Brain microvascular endothelial cell (primary cell): ENCODE results near the gene LHFPL5.

Experiments
- DNase-seq: peaks from one replicate; pipeline ENCODE4 v3.0.0-alpha.2; 2020
- H3K27ac ChIP-seq: fragments of 250-450 bp; sonication (Bioruptor Pico); 2 replicates; pipeline ENCODE4 v1.5.1; 2020; ENCODE audit warnings: mild to moderate bottlenecking, moderate library complexity
- H3K27me3 ChIP-seq: fragments of 250-450 bp; sonication (Bioruptor Pico); replicated peaks from 2 replicates; pipeline ENCODE4 v1.5.1; 2020; ENCODE audit warnings: mild to moderate bottlenecking
- H3K36me3 ChIP-seq: fragments of 250-450 bp; sonication (Bioruptor Pico); replicated peaks from 2 replicates; pipeline ENCODE4 v1.5.1; 2020; ENCODE audit warnings: mild to moderate bottlenecking
- H3K4me3 ChIP-seq: 2 replicates; pipeline ENCODE4 v1.5.1; 2011; ENCODE audit warnings: low read depth, mild to moderate bottlenecking, control low read depth, low read length, moderate library complexity
- in situ Hi-C: cut with HindIII; loops from 2 replicates; pipeline ENCODE4 v1.10.0; 2017; ENCODE audit warnings: low sequenced_read_pairs, low pct_ligation_motif_present
- TF ChIP-seq, protein P1 (sequence below): IDR thresholded peaks from 2 replicates; pipeline ENCODE4 v1.5.1; 2011; ENCODE audit warnings: low read depth, mild to moderate bottlenecking, moderate library complexity, low read length, control low read depth, inconsistent platforms; ENCODE audit errors: missing control alignments

The LHFPL5 gene

DNA sequence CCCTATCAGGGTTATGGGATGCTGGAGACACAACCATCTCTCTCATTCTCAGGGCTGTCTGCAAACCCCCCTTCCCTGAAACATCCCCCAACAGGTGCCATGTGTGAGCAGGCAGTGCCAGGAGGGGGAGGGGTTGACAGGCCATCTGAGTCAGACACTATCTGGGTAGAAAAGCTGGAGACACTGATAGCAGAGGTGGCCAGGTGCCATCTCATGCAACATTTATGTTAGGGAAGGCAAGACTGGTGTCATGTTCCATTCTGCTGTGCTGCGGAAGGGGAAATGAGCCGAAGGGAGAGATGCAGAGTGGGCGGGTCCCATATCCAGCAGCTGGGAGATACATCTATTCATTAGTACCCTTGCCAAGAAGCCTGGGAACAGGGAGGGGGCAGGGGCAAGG is 3.5 kb downstream of the LHFPL5 start:
- no peaks in the 10 kb centered on the region for H3K36me3 ChIP-seq
- TF ChIP-seq, protein P1, sequence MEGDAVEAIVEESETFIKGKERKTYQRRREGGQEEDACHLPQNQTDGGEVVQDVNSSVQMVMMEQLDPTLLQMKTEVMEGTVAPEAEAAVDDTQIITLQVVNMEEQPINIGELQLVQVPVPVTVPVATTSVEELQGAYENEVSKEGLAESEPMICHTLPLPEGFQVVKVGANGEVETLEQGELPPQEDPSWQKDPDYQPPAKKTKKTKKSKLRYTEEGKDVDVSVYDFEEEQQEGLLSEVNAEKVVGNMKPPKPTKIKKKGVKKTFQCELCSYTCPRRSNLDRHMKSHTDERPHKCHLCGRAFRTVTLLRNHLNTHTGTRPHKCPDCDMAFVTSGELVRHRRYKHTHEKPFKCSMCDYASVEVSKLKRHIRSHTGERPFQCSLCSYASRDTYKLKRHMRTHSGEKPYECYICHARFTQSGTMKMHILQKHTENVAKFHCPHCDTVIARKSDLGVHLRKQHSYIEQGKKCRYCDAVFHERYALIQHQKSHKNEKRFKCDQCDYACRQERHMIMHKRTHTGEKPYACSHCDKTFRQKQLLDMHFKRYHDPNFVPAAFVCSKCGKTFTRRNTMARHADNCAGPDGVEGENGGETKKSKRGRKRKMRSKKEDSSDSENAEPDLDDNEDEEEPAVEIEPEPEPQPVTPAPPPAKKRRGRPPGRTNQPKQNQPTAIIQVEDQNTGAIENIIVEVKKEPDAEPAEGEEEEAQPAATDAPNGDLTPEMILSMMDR, result no peak
- no peak for DNase-seq
- H3K27me3 ChIP-seq, result no peaks in the 10 kb centered on the region
- in situ Hi-C loops, result no loop called here
- no peak overlapping the region for H3K4me3 ChIP-seq
- H3K27ac ChIP-seq, result no peak overlapping the region

DNA sequence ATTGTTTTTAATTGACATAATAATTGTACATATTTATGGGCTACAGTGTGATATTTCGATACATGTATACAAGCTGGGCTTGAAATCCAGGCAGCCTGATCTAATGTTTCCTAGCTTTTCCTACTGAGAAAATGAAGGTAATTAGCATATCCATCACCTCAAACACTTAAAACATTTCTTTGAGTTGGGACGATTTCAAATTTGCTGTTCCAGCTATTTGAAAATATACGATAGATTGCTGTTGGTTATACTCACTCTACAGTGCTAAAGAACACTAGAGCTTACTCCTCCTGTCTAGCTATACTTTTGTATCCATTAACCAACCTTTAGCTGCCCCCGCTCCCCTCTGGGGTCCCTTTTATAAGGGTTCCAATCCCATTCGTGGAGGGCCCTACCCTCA is 4.7 kb downstream of the LHFPL5 start:
- H3K27me3 ChIP-seq, result no peaks in the 10 kb centered on the region
- H3K27ac ChIP-seq, result no peak overlapping the region
- TF ChIP-seq, protein P1, result no peak
- H3K36me3 ChIP-seq, result no peaks in the 10 kb centered on the region
- in situ Hi-C loops, result no loop called here
- DNase-seq, result no peak
- no peak overlapping the region for H3K4me3 ChIP-seq

DNA sequence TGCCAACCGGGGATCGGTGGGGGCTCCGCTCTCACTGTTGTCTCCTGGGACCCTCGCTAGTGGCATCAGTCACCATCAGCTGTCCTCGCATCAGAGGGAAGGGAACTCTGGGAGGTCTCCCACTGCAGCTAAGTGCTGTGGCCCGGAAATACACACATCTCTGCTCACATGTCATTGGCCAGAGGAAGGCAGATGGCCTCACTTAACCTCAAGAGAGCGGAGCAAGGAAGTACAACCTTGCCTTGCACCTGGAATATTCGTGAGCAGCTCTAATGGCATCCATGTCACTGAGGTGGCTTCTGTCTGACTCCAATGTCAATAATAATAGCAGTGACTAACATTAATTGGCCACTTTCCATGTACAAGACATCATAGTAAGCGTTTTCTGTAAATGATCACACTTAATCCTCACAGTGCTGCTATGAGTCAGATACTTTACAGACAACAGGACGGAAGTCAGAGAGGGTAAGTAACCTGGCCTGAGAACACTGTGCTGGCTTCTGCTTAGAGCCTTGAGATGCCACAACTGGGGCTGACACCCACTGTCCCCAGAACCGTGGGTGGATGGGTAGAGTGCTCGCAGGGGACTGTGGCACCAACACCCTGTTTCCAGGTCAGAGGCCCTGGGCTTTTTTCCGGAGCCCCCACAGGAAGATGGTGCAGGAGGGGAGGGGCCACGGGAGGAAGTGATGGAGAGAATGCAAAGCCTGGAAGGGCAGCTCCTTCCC is 6.0 kb downstream of the LHFPL5 start:
- Histone ChIP-seq H3K4me3 (no peak overlapping the region), H3K27ac (peak overlapping the region; percentile 29), H3K27me3 (no peaks in the 10 kb centered on the region), H3K36me3 (no peaks in the 10 kb centered on the region)
- in situ Hi-C loops, result no loop called here
- TF ChIP-seq, protein P1, result no peak
- peak; percentile 70 for DNase-seq

DNA sequence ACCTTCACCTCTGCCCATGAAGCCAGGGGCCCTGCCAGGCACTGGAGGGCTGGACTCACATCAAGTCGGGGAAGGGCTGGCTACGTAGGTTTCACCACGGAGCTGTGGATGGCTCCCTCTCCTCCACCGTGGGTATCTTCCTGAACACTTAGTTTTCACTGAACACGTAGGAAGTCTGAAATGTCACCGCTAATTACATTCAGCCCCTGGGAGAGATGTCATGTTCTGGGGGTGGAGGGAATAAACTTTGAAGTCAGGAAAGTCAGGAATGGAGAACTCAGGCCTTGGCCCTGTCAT is 6.5 kb downstream of the LHFPL5 start:
- TF ChIP-seq, protein P1, result no peak
- Histone ChIP-seq H3K27ac (peak overlapping the region; percentile 29), H3K27me3 (no peaks in the 10 kb centered on the region), H3K36me3 (no peaks in the 10 kb centered on the region), H3K4me3 (no peak overlapping the region)
- DNase-seq, result no peak
- in situ Hi-C loops, result no loop called here

DNA sequence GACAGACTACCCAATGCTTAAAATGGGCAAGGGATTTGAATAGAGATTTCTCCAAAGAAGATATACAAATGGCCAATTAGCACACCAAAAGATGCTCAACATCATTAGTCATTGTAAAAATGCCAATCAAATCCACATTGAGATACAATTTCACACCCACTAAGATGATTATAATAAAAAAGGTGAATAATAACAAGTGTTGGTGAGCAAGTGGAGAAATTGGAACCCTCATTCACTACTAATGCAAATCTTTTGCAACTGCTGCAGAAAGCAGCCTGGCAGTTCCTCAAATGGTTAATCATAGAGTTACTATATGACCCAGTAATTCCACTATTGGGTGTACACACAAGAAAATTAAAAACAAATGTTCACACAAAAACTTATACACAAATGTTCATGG is 12.4 kb downstream of the LHFPL5 start:
- Histone ChIP-seq H3K36me3 (no peaks in the 10 kb centered on the region), H3K4me3 (no peak overlapping the region), H3K27me3 (no peaks in the 10 kb centered on the region), H3K27ac (no peak overlapping the region)
- in situ Hi-C loops, result no loop called here
- TF ChIP-seq, protein P1, result no peak
- DNase-seq, result no peak

DNA sequence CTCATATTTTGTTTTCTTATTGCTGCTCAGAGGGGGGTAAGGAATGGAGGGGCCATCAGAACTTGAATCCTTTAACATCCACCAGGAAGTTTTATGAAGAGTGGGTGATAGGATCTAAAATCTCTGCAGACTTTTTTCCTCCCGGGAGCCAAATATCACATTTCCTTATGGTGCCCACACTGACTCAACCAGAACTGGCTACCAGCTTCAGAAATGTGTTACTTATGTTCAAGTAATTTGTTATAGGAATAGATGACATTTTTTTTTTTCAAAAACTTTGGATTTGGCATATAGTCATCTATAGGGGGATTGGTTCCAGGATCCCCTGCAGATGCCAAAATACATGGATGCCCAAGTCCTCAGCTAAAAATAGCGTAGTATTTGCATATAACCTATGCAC is 18.4 kb downstream of the LHFPL5 start:
- TF ChIP-seq, protein P1, result no peak
- in situ Hi-C loops, result no loop called here
- DNase-seq, result no peak
- H3K36me3 ChIP-seq, result no peaks in the 10 kb centered on the region
- H3K27me3 ChIP-seq, result no peaks in the 10 kb centered on the region
- no peak overlapping the region for H3K27ac ChIP-seq
- H3K4me3 ChIP-seq, result no peak overlapping the region
